LNCaP clone FGC (cell line): Measurements from ENCODE around the gene BACH2.

Experiments
- DNase-seq: peaks from one replicate; pipeline ENCODE4 v3.0.0-alpha.2; 2011; ENCODE audit warnings: low read depth
- H3K4me3 ChIP-seq: 2 replicates; pipeline ENCODE4 v1.5.1; 2011; ENCODE audit warnings: mild to moderate bottlenecking, low read depth, low read length, control low read depth
- CTCF ChIP-seq: IDR thresholded peaks from 2 replicates; pipeline ENCODE4 v1.5.1; 2012; ENCODE audit warnings: mild to moderate bottlenecking; ENCODE audit not compliant: control insufficient read depth, insufficient read depth; ENCODE audit errors: extremely low read depth

The BACH2 gene

GRCh38 chr6:90230548-90231215 is 66.0 kb downstream of the BACH2 start:
- no peak for TF ChIP-seq CTCF
- no peak overlapping the region for H3K4me3 ChIP-seq
- no peak for DNase-seq

- TF ChIP-seq CTCF: no peak
- H3K4me3 ChIP-seq: no peak overlapping the region
- DNase-seq: no peak
Measured at GRCh38 chr6:90229331-90230010, 67.2 kb downstream of the BACH2 start.

- H3K4me3 ChIP-seq: no peak overlapping the region
- no peak for DNase-seq
- no peak for TF ChIP-seq CTCF
Measured at GRCh38 chr6:90227673-90228072, 69.0 kb downstream of the BACH2 start.

- no peak for TF ChIP-seq CTCF
- DNase-seq: no peak
Measured at GRCh38 chr6:90227213-90227612, 69.4 kb downstream of the BACH2 start.

GRCh38 chr6:90226257-90226656 is 70.4 kb downstream of the BACH2 start:
- no peak for TF ChIP-seq CTCF
- DNase-seq: no peak
- no peak overlapping the region for H3K4me3 ChIP-seq

More at GRCh38 chr6:90227213-90227612, 69.4 kb downstream of the BACH2 start:
- H3K4me3 ChIP-seq: no peak overlapping the region

GRCh38 chr6:90224196-90224595 is 72.4 kb downstream of the BACH2 start:
- DNase-seq: no peak
- H3K4me3 ChIP-seq: no peak overlapping the region
- no peak for TF ChIP-seq CTCF

GRCh38 chr6:90222724-90223198 is 73.9 kb downstream of the BACH2 start:
- TF ChIP-seq CTCF: no peak
- no peak overlapping the region for H3K4me3 ChIP-seq
- DNase-seq: no peak
